CD14-positive monocyte (primary cell): Measurements from ENCODE around the gene CPB2. TPM values are rescaled to one million over a fixed set of nuclear protein-coding genes. Genes with fewer than 3 reads are reported as not detected.

Experiments used
- DNase-seq, 3 donors: peaks; one replicate each; pipeline ENCODE4 v3.0.0-alpha.2; 2011 to 2022
- H2AFZ ChIP-seq: 2 replicates; pipeline ENCODE4 v1.6.0; 2012; ENCODE audit warnings: mild to moderate bottlenecking, low read depth, low read length, inconsistent platforms; ENCODE audit not compliant: insufficient read depth, poor library complexity, severe bottlenecking
- H3K27ac ChIP-seq, 2 donors: 1 replicate in 1 of 2; 2 replicates in 1 of 2; pipeline ENCODE4 v1.5.1; 2012 to 2013; ENCODE audit warnings: low read length in 2 of 2, control low read depth in 1 of 2, inconsistent platforms in 1 of 2, low read depth in 1 of 2, mild to moderate bottlenecking in 1 of 2
- H3K27me3 ChIP-seq, 2 donors: one replicate each; pipeline versions ENCODE4 v1.6.0 to v1.6.1; 2011 to 2013; ENCODE audit warnings: low read length in 2 of 2; ENCODE audit not compliant: control insufficient read depth in 2 of 2, insufficient read depth in 2 of 2
- H3K36me3 ChIP-seq, 2 donors: replicated peaks in 1 of 2; 1 replicate in 1 of 2; 2 replicates in 1 of 2; pipeline versions ENCODE4 v1.5.1 to v1.6.1; 2012 to 2013; ENCODE audit warnings: low read length in 2 of 2, control low read depth in 1 of 2, inconsistent platforms in 1 of 2, mild to moderate bottlenecking in 1 of 2; ENCODE audit not compliant: insufficient read depth in 2 of 2, control insufficient read depth in 1 of 2
- H3K4me1 ChIP-seq, 2 donors: 1 replicate in 1 of 2; 2 replicates in 1 of 2; pipeline versions ENCODE4 v1.5.1 to v1.6.1; 2012 to 2013; ENCODE audit warnings: low read length in 2 of 2, control low read depth in 1 of 2, inconsistent platforms in 1 of 2, mild to moderate bottlenecking in 1 of 2, moderate library complexity in 1 of 2; ENCODE audit not compliant: insufficient read depth in 2 of 2, control insufficient read depth in 1 of 2
- H3K4me2 ChIP-seq: replicated peaks from 2 replicates; pipeline ENCODE3; 2012; ENCODE audit warnings: low read length, moderate library complexity, mild to moderate bottlenecking; ENCODE audit not compliant: poor library complexity, severe bottlenecking; ENCODE audit errors: extremely low read depth
- H3K4me3 ChIP-seq, 3 experiments: fragments of 200-600 bp in 1 of 3; sonication (generic) in 1 of 3; replicated peaks in 1 of 3; 1 replicate in 2 of 3; 2 replicates in 1 of 3; pipeline ENCODE4 v1.5.1; 2011 to 2013; ENCODE audit warnings: low read length in 3 of 3, mild to moderate bottlenecking in 3 of 3, control low read depth in 2 of 3, low read depth in 2 of 3, inconsistent platforms in 1 of 3, moderate library complexity in 1 of 3
- H3K79me2 ChIP-seq: 2 replicates; pipeline ENCODE4 v1.6.0; 2012; ENCODE audit warnings: mild to moderate bottlenecking, control low read depth, inconsistent platforms, low read length, moderate library complexity; ENCODE audit not compliant: insufficient read depth
- H3K9ac ChIP-seq: 2 replicates; pipeline ENCODE4 v1.6.0; 2017; ENCODE audit warnings: low read length, mild to moderate bottlenecking; ENCODE audit not compliant: insufficient read depth, poor library complexity, severe bottlenecking
- H3K9me3 ChIP-seq, 2 donors: replicated peaks in 1 of 2; 1 replicate in 1 of 2; 2 replicates in 1 of 2; pipeline versions ENCODE4 v1.5.1 to v1.6.1; 2012 to 2013; ENCODE audit warnings: low read length in 2 of 2, control low read depth in 1 of 2; ENCODE audit not compliant: control insufficient read depth in 1 of 2, insufficient read depth in 1 of 2
- H4K20me1 ChIP-seq: 2 replicates; pipeline ENCODE4 v1.6.0; 2012; ENCODE audit warnings: mild to moderate bottlenecking, low read length, control low read depth, moderate library complexity; ENCODE audit not compliant: insufficient read depth
- H3K27ac Mint-ChIP-seq, 7 donors: one replicate each; pipeline ENCODE4 v1.8.0; 2020; ENCODE audit warnings: mild to moderate bottlenecking in 7 of 7, mixed read lengths in 7 of 7, moderate library complexity in 6 of 7, inconsistent platforms in 2 of 7
- H3K27me3 Mint-ChIP-seq, 3 donors: one replicate each; pipeline ENCODE4 v1.8.0; 2021 to 2022; ENCODE audit warnings: low read depth in 3 of 3, mild to moderate bottlenecking in 3 of 3, mixed read lengths in 3 of 3, moderate library complexity in 3 of 3, inconsistent platforms in 1 of 3
- H3K36me3 Mint-ChIP-seq, 2 donors: one replicate each; pipeline ENCODE4 v1.8.0; 2020; ENCODE audit warnings: mixed read lengths in 2 of 2, inconsistent platforms in 1 of 2, mild to moderate bottlenecking in 1 of 2
- H3K4me1 Mint-ChIP-seq: one replicate; pipeline ENCODE4 v1.8.0; 2020; ENCODE audit warnings: mild to moderate bottlenecking, mixed read lengths
- H3K4me3 Mint-ChIP-seq, 2 donors: one replicate each; pipeline ENCODE4 v1.8.0; 2020; ENCODE audit warnings: mild to moderate bottlenecking in 2 of 2, mixed read lengths in 2 of 2, moderate library complexity in 1 of 2
- H3K9me3 Mint-ChIP-seq, 7 donors: one replicate each; pipeline ENCODE4 v1.8.0; 2020 to 2022; ENCODE audit warnings: mixed read lengths in 7 of 7, mild to moderate bottlenecking in 6 of 7, moderate library complexity in 6 of 7, inconsistent platforms in 2 of 7
- WGBS: methylation state at CpG from one replicate; pipeline ENCODE4 v1.1.5; 2013; ENCODE audit warnings: missing lambda C conversion rate; ENCODE audit not compliant: insufficient coverage; 5-methylcytosine and 5-hydroxymethylcytosine counted together
- intact Hi-C, 2 donors: fragments of 100-400 bp; cut with micrococcal nuclease; formaldehyde crosslinking; loops; one replicate each; pipeline versions ENCODE4 v1.15.0 to v1.15.1; 2023
- polyA plus RNA-seq, 3 donors: library from polyadenylated mRNA; depleted of rRNA in 1 of 3; unstranded in 2 of 3; stranded (reverse) in 1 of 3; fragments of 300-500 nt in 2 of 3; fragments of >200 nt in 1 of 3; fragmentation: Illumina TruSeq in 2 of 3; gene quantifications; 1 replicate in 2 of 3; 2 replicates in 1 of 3; pipeline ENCODE4 v1.2.3, GENCODE V29; 2012 to 2021
- TF ChIP-seq, protein P1 (sequence below): fragments of 200-600 bp; IDR thresholded peaks from one replicate; pipeline ENCODE4 v1.8.0; 2022; ENCODE audit warnings: antibody characterized with exemption, mild to moderate bottlenecking

Gene CPB2
- polyA plus RNA-seq, 3 donors: 0.15 to 0.18 TPM; not detected in 1

DNA sequence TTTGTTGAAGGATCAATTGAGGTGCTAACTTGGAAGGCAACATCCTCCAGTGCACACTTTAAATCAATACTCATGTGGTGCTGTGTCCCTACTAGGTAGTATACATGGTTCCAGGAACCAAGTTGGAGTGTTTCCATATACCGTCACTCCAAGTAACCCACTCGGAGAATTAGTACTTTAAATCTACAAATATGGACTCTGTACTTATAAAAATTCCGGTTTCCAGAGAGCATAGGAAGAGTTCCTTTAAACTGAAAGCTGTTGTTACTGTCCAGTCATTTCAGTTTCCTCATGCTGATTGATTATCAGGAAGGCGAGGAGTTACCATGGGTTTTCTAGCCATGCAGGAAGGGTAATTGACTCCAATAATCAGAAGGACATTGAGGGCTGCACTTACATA is 7.2 kb downstream of the CPB2 start:
- Histone ChIP-seq H3K27ac (no peak overlapping the region), H3K4me3 (no peak overlapping the region), H3K9me3 (no peaks in the 10 kb centered on the region), H3K79me2 (no peaks in the 10 kb centered on the region), H2AFZ (no peak overlapping the region), H3K36me3 (no peaks in the 10 kb centered on the region), H3K4me2 (no peak overlapping the region), H3K27me3 (no peaks in the 10 kb centered on the region), H4K20me1 (no peaks in the 10 kb centered on the region), H3K4me1 (peaks cover 26 to 31% of the 10 kb centered on the region in 2 donors), H3K9ac (no peak overlapping the region)
- Mint-ChIP-seq H3K36me3 (no peaks in the 10 kb centered on the region), H3K4me3 (no peak overlapping the region), H3K27me3 (peaks cover 0 to 1% (median 0%) of the 10 kb centered on the region in 3 donors), H3K27ac (no peak overlapping the region), H3K4me1 (peaks cover 33% of the 10 kb centered on the region), H3K9me3 (peaks cover 0 to 3% (median 0%) of the 10 kb centered on the region in 7 donors)
- no peak for DNase-seq
- TF ChIP-seq, protein P1, sequence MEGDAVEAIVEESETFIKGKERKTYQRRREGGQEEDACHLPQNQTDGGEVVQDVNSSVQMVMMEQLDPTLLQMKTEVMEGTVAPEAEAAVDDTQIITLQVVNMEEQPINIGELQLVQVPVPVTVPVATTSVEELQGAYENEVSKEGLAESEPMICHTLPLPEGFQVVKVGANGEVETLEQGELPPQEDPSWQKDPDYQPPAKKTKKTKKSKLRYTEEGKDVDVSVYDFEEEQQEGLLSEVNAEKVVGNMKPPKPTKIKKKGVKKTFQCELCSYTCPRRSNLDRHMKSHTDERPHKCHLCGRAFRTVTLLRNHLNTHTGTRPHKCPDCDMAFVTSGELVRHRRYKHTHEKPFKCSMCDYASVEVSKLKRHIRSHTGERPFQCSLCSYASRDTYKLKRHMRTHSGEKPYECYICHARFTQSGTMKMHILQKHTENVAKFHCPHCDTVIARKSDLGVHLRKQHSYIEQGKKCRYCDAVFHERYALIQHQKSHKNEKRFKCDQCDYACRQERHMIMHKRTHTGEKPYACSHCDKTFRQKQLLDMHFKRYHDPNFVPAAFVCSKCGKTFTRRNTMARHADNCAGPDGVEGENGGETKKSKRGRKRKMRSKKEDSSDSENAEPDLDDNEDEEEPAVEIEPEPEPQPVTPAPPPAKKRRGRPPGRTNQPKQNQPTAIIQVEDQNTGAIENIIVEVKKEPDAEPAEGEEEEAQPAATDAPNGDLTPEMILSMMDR: no peak
- intact Hi-C loops: no loop called here
- WGBS: 100% methylated on average over 1 of the region's 4 CpGs

DNA sequence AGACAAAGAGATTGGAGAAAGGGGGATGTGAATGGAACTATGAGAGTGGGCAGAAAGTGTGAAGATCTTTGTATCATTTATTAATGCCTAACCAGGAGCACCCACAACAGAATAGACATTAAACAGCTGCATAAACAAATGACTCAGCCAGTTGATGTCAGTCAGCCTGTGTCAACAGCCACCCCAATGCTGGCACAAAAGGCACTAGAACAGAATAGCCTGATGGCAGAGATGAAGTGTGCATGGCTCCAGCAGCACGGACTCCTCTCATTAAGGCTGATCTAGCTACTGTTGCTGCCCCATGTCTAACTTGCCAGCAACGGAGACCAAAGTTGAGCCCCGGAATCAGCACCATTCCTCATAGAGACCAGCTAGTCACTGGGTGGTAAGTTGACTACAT is 7.8 kb downstream of the CPB2 start:
- no peak overlapping the region for H3K27ac Mint-ChIP-seq
- peaks cover 24 to 28% of the 10 kb centered on the region in 2 donors for H3K4me1 ChIP-seq
- H3K4me1 Mint-ChIP-seq: peaks cover 30% of the 10 kb centered on the region
- H2AFZ ChIP-seq: no peak overlapping the region
- no peak overlapping the region for H3K4me3 ChIP-seq
- H4K20me1 ChIP-seq: no peaks in the 10 kb centered on the region
- H3K27me3 Mint-ChIP-seq: peaks cover 0 to 1% (median 0%) of the 10 kb centered on the region in 3 donors
- H3K4me3 Mint-ChIP-seq: no peak overlapping the region
- no peaks in the 10 kb centered on the region for H3K36me3 Mint-ChIP-seq
- H3K9me3 Mint-ChIP-seq: peaks cover 0 to 3% (median 0%) of the 10 kb centered on the region in 7 donors
- no peak overlapping the region for H3K9ac ChIP-seq
- no peaks in the 10 kb centered on the region for H3K27me3 ChIP-seq
- no peak overlapping the region for H3K4me2 ChIP-seq
- DNase-seq: no peak
- 100% methylated on average over 3 of the region's 3 CpGs for WGBS
- TF ChIP-seq, protein P1: no peak
- H3K79me2 ChIP-seq: no peaks in the 10 kb centered on the region
- no peaks in the 10 kb centered on the region for H3K9me3 ChIP-seq
- intact Hi-C loops: no loop called here
- H3K27ac ChIP-seq: no peak overlapping the region
- no peaks in the 10 kb centered on the region for H3K36me3 ChIP-seq
